Skin epidermis (tissue), 12 donors: ENCODE results near the gene SLC6A6.

Experiments used
- H3K27ac ChIP-seq, 21 experiments: fragments of 200-600 bp; sonication (generic) in 11 of 21; one replicate each; pipeline ENCODE4 v1.5.0; 2020; ENCODE audit warnings: mild to moderate bottlenecking in 3 of 21, inconsistent platforms in 2 of 21, moderate library complexity in 2 of 21
- H3K4me3 ChIP-seq, 7 experiments: fragments of 200-600 bp; sonication (generic) in 2 of 7; one replicate each; pipeline ENCODE4 v1.5.0; 2020; ENCODE audit warnings: inconsistent platforms in 2 of 7, mild to moderate bottlenecking in 2 of 7, moderate library complexity in 1 of 7

The SLC6A6 gene

DNA sequence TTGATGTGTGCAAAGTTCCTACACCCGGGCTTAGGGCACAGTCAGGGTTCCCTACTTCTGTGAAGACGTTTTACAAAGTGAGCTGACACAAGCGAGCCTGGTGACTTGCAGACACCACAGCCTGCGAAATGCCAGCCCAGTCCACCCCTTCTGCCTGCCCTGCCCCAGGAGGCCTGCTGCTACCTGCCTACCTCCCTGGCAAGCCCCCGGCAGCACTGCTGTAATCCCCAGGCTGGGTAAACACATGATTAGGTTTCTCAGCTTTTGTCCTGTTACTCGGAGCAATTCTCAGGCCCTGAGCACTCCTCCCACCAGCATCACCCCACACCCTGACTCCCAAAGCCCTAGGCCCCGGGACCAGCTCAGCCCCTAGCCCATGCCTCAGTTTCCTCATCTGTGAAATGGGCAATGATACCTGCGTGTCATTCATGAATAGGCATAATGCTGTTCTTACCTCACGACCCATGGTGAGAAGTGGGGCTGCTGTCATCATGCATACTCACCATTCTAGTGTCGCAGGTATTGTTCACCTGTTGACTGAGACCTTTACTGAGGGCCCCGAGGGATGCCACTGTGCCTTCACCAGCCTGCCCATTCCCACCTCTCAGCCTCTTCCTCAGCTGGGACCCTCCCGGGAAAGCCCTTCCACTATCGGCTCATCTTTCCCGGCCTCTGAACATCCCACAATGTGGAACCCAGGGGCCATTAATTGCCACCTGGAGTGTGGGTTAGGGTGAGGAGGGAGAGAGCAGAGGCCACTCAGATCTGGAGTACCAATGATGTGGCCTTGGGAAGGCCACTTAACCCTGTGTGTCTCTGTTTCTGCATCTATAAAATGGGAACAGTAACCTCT is 31.5 kb upstream of the SLC6A6 start:
- peak overlapping the region in 10 of 21 experiments; percentile 8 to 67 (median 33) for H3K27ac ChIP-seq
- H3K4me3 ChIP-seq = no peak overlapping the region

DNA sequence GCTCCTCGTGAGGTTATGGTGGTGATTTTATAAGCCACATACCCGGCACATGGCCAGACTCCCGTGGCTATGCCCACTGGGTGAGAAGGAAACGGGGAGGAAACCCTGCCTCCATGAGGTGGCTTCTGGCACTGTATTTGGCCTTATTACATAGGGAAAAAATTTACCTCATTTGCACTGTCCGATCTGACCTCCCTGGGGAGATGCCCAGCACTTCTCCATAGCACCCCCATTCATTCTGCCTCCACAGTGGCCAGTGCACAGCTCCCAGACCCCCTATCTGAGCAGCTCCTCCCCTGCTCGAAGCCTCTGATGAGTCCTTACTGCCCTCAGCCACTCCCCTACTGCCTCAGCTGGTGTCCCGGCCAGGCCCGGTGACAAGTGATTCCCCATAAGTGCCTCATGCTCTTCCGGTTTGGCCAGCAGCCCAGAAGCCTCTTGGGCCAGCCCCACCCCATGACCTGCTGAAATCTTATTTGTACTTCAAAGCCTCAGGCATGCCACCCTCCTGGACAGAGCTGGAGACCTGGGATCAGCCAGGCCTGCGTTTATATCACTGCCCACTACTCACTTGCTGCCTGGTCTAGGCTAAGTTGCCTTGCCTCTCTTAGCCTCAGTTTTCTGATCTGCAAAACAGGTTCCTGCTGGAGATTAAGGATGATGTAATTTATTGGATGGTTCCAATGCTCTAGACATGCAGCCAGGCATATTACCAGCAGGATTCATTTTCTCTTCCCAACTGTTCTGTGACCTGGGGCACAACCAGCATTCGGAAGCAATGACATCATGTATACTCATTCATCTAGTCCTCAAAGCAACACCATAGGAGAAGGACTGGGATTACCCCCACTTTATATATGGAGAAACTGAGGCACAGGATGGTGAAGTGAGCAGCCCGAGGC is 30.6 kb upstream of the SLC6A6 start:
- Histone ChIP-seq H3K4me3 (no peak overlapping the region), H3K27ac (peak overlapping the region in 10 of 21 experiments; percentile 8 to 67 (median 33))

DNA sequence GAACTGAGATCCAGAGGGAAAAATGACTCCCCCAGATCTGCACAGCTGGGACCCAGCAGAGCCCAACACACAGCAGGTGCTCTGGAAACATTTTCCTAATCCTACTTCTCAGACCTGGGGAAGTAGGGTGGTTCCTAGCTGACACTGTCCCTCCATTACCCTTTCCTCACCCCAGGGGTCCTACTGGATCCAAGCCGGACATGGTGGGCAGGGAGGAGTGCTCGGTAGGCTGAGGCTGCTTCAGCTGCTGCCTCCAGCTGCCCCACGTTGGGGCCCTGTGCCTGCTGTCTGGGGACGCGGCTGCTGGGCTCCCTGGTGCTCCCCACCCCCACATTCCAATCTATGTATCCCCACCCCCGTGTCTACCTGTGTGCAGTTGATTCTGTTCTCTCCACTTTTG is 29.8 kb upstream of the SLC6A6 start:
- Histone ChIP-seq H3K27ac (peak overlapping the region in 5 of 21 experiments; percentile 15 to 30 (median 22)), H3K4me3 (no peak overlapping the region)

DNA sequence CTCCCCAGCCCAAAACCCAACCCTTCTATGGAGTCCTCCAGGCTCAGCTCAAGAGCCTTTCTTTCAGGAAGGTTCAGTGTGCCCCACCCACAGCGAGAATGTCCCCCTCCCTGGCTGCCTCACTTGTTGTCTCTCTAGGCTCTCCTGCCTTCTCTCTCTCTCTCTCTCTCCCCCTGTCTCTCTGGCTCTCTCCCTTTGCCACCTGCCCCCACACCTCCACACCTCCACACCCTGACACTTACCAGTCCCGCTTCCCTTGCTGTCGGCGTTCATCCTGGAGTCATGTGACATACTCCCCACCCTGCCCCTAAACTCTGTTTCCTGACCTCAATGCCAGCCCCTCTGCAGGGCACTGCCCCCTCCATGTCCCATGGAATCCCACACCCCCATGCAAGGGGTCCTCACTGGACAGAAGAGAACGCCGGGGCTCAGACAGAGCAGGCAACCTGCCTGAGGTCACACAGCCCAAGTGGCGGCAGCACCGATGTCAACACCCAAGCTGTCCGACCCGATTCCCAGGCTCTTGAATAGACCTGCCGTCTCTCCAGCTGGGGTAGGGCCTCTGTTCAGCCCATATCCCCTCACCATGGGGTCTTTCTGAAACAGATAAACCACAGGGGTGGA is 28.5 kb upstream of the SLC6A6 start:
- H3K27ac ChIP-seq = peak overlapping the region in 8 of 21 experiments; percentile 2 to 49 (median 26)
- no peak overlapping the region for H3K4me3 ChIP-seq

GRCh38 chr3:14374444-14374883 is 27.9 kb upstream of the SLC6A6 start:
- Histone ChIP-seq H3K27ac (peak overlapping the region in 9 of 21 experiments; percentile 2 to 49 (median 23)), H3K4me3 (no peak overlapping the region)

DNA sequence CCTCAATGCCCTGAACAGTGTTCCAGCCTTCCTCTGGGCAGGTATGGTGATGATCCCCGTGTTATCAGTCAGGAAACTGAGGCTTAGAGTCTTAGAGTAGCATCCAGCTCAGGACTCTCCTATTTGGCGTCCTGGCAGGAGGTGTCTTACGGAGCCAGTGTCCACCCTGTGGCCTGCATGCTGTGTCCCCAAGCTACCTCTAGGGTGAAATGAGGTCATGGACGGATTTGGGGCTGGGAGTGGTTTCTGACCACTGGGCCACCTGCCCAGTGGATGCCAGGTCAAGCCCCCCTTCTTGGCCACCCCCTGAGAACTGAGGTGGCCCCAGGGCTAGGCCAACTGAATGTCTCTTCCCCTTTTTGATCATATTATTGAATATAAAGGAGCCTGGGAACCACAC is 27.2 kb upstream of the SLC6A6 start:
- no peak overlapping the region for H3K4me3 ChIP-seq
- H3K27ac ChIP-seq = no peak overlapping the region

- Histone ChIP-seq H3K27ac (peak overlapping the region in 1 of 21 experiments; percentile 79), H3K4me3 (no peak overlapping the region)
Observed at GRCh38 chr3:14376348-14377043, 25.9 kb upstream of the SLC6A6 start.

DNA sequence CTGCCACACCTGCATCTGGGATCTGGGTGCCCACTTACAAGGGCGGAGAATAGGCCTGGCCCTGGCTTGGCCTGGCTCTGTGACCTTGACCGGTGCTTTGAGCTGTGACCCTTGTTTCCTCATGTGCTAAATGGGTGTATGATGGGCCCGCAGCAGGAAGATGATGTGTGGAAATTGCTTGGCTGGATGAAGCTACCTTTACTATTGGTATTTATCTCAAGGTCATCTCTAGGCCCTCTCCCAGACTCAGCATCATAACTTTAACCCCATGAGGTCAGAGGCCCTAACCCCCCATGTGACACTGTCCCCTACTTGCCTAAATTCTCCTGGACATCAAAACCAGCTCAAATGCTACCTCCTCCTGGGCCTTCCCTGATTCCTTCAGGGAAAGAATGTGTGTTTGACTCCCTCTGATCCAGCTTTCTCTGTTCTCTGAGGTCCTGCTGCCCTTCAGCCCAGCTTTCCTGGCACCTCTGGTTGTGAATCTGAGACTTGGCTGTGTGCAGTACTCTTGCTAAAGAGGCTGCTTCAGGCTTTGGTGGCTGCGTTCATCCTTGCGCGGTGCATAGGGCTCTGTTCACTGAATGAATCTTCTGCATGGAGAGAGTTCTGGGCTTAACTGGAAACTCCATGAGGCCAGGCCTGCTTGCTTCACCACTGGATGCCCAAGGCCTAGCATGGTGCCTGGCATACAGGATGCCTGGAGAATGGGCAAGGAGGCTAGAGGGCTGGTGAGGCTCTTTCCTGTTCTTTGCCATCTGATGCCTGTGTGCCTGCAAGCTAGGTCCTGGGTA is 25.2 kb upstream of the SLC6A6 start:
- Histone ChIP-seq H3K27ac (peak overlapping the region in 6 of 21 experiments; percentile 0 to 79 (median 34)), H3K4me3 (no peak overlapping the region)

DNA sequence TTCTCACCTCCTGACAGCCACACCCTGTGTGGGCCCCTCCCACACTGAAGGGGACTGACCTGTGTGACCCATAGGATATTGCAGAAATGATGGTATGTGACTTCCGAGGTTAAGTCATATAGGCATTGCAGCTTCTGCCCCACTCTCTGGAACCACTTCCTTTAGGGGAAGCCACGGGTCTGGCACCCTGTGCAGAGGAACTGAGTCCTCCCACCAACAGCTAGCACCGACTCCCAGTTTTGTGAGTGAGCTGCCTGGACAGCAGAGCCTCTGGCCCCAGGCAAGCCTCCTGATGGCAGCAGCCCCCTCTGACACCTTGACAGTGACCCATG is 24.6 kb upstream of the SLC6A6 start:
- no peak overlapping the region for H3K4me3 ChIP-seq
- peak overlapping the region in 7 of 21 experiments; percentile 0 to 79 (median 13) for H3K27ac ChIP-seq

GRCh38 chr3:14378415-14378814 is 24.0 kb upstream of the SLC6A6 start:
- Histone ChIP-seq H3K4me3 (no peak overlapping the region), H3K27ac (peak overlapping the region in 4 of 21 experiments; percentile 13 to 79 (median 31))

DNA sequence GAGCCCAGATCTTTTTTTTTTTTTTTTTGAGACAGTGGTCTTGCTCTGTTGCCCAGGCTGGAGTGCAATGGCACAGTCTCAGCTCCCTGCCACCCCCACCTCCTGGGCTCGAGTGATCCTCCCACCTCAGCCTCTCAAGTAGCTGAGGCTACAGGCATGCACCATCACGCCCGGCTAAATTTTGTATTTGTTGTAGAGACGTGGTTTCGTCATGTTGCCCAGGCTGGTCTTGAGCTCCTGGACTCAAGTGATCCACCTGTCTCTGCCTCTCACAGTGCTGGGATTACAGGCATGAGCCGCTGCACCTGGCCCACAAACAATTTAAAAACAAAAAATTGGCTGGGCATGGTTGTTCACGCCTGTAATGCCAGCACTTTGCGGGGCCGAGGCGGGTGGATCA is 22.6 kb upstream of the SLC6A6 start:
- H3K4me3 ChIP-seq = no peak overlapping the region
- H3K27ac ChIP-seq = no peak overlapping the region

DNA sequence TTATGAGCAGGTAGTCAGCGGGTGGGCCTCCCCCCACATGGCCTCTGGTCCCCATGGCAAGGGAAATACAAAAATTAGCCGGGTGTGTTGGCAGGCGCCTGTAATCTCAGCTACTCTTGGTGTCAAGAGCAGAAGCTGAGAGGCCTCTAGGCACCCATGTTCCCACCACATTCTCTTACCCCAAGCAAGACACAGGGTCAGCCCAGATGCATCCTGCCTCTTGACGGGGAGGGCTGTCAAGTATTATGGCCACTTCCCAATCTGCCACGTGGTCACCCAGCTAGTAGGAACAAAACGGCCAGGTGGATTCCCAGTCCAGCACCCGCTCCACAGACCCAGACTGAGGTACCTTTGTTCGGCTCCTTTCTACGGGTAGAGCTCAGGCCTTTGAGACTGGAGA is 16.2 kb upstream of the SLC6A6 start:
- no peak overlapping the region for H3K27ac ChIP-seq
- no peak overlapping the region for H3K4me3 ChIP-seq

DNA sequence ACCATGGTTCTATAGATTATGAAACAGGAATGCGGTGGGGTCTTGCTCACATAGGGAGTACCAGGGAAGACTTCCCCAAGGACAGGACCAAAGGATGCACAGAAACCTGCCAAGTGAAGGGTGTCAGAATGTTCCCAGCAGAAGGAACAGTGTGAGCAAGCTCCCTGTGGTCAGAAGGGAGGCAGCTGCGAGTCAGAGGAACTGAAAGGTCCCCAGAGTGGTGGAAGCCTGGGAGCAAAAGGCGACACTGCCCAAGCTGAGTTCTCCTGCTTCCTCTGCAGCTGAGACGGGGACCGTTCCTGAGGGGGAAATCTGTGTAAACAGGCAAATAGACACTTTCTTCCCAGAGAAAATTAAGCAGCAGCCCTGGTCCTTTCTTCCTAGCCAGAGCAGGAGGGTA is 14.2 kb upstream of the SLC6A6 start:
- Histone ChIP-seq H3K27ac (no peak overlapping the region), H3K4me3 (no peak overlapping the region)

- no peak overlapping the region for H3K27ac ChIP-seq
- no peak overlapping the region for H3K4me3 ChIP-seq
Observed at GRCh38 chr3:14389166-14389606, 13.2 kb upstream of the SLC6A6 start.

DNA sequence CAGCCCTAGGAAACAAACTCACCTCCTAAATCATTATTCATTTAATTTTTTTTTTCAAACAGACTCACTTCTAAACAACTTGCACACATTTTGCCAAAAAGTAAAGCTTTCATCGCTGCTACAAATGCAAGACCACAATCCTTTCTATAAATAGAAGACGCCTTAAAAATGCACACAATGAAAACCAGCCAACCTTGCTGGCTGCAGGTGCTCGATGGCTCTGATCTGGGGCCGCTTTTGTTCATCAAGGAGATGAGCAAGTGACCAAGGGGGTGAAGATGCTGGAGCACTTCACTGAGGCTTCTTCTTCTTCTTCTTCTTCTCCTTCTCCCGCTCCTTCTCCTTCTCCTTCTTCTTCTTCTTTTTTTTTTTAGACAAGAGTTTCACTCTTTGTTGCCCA is 12.7 kb upstream of the SLC6A6 start:
- Histone ChIP-seq H3K27ac (no peak overlapping the region), H3K4me3 (no peak overlapping the region)

DNA sequence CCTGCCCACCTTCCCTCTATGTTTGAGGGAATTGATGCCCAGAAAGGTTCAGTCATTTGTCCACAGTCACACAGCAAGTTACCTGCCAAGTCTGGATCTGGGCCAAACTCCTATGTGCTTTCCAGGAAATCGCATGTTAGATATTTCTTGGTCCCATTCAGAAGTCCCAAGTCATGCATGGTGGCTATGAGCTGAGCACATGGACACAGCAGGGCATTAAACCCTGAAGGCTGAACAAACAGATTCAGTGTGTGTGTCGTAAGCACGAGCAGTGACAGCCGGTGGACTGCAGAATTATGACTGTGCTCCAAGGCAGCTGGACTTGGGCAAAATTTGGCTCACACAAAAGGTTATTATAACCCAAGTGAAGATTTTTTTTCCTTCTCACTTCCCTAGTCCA is 11.4 kb upstream of the SLC6A6 start:
- H3K27ac ChIP-seq = no peak overlapping the region
- H3K4me3 ChIP-seq = no peak overlapping the region

DNA sequence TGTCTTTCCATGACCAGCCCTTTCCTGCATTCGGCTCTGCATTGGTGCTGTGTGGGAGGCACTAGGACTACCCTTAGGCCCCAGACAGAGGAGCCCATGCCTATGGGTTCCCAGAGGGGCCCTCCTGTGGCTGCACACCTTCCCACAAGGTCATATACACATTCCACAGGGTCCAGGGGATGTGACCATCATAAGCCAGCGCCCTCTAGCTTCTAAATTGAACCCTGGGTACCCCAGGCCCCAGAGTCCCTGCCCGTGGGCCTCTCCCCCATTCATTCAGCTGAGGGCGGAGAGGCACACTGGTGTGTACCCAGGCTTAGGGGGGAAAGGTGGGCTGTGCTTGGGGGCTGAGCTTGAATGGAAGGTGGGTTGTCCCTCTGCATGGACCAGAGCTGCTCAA is 10.2 kb upstream of the SLC6A6 start:
- Histone ChIP-seq H3K4me3 (no peak overlapping the region), H3K27ac (no peak overlapping the region)

DNA sequence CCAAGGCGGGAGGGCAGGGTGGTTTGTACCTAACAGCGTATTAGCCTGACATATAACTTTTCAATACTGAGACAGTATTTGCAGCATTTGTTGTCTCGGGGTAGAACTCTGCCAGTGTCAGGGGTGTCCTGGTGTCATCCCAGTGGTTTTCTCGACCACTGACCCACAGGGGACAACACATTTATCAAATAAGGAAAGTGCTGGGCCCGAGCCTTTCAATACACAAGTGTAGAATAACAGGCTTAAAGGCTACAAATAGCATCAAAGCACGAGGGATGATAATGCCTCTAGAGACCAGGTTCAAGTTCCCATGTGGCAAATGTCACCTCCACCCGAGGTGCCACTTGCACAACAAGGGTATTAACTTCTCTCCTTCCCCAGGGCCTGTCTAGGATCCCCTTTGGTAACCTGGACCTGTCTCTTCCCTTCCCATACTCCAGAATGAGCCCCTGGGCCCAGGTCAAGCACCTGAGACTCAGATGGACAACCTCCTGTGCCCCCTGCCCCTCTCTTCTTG is 9.5 kb upstream of the SLC6A6 start:
- H3K27ac ChIP-seq = no peak overlapping the region

More for the DNA sequence above, 9.5 kb upstream of the SLC6A6 start:
- no peak overlapping the region for H3K4me3 ChIP-seq
